ENCODE data around the gene MAP2K4. TPM values are rescaled to one million over a fixed set of nuclear protein-coding genes. Genes with fewer than 3 reads are reported as not detected.

Gene MAP2K4
- total RNA-seq, 2 donors from 2014 or later: 16.7 to 38.7 TPM

DNA sequence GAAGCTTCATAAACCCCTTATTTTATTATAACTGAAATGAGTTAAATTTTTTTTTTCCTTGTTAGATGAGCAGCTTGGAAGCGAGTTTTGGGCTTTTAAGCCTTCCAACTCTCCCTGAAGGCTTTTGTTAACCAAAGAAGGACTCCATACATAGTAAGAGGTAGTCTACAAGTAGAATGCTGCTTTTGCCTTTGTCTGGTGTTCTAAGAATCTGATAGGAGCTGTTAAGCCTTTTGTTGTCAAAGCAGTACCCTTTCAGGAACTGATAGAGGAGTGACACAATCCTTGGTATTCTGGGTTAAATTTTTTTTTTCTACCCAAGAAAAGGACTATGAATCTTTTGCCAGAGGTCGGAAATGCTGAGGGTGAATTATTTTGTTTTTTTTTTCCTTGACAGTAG lies 26.1 kb downstream of the MAP2K4 start:
- Histone ChIP-seq H3K4me3 (no peak overlapping the region), H3K27me3 (replicated peaks; ENCODE audit: insufficient read depth) (no peaks in the 10 kb centered on the region), H3K27ac (no peak overlapping the region), H3K4me1 (ENCODE audit: control insufficient read depth in 1 of 2, low read depth in 2 of 2) (peaks cover 10 to 36% of the 10 kb centered on the region in 2 donors), H3K36me3 (no peaks in the 10 kb centered on the region), H3K9me3 (no peaks in the 10 kb centered on the region)
- ATAC-seq (ENCODE audit: insufficient number of reproducible peaks, low FRiP score, low read depth): no peak
- DNase-seq (ENCODE audit: low spot score): no peak
- TF ChIP-seq, protein P1, sequence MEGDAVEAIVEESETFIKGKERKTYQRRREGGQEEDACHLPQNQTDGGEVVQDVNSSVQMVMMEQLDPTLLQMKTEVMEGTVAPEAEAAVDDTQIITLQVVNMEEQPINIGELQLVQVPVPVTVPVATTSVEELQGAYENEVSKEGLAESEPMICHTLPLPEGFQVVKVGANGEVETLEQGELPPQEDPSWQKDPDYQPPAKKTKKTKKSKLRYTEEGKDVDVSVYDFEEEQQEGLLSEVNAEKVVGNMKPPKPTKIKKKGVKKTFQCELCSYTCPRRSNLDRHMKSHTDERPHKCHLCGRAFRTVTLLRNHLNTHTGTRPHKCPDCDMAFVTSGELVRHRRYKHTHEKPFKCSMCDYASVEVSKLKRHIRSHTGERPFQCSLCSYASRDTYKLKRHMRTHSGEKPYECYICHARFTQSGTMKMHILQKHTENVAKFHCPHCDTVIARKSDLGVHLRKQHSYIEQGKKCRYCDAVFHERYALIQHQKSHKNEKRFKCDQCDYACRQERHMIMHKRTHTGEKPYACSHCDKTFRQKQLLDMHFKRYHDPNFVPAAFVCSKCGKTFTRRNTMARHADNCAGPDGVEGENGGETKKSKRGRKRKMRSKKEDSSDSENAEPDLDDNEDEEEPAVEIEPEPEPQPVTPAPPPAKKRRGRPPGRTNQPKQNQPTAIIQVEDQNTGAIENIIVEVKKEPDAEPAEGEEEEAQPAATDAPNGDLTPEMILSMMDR (IDR thresholded peaks at IDR 0.05): no peak

DNA sequence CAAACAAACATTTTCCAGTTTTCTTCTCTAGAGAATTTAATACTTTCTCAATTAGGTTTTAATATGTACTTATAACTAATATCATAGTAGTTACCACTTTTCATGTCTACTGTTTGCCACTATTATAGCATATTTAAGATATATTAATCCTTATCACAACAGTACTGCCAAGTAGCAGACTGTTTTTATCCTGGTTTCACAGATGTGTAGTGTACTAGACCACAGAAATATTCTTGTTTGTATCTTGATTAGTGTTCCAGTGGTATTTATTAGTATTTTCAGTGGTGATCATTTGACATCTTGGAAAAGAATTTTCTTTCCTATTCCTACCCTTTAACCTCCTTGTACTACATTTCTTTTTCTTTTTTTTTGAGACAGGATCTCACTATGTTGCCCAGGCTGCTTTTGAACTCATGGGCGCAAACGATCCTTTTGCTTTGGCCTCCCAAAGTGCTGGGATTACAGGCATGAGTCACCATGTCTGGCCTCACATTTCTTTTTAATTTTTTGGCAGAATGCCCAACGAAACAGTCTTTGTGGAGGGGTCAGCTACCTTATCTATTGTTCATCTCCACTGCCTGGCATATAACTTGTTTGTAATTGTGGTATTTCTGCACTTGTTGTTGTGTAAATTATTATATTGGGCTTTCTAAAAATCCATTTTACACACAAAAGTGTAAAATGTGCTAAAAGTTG lies 27.2 kb downstream of the MAP2K4 start:
- Histone ChIP-seq H3K36me3 (no peaks in the 10 kb centered on the region), H3K27me3 (replicated peaks; ENCODE audit: insufficient read depth) (no peaks in the 10 kb centered on the region), H3K4me1 (ENCODE audit: control insufficient read depth in 1 of 2, low read depth in 2 of 2) (peaks cover 10 to 39% of the 10 kb centered on the region in 2 donors), H3K4me3 (no peak overlapping the region), H3K27ac (no peak overlapping the region), H3K9me3 (no peaks in the 10 kb centered on the region)
- DNase-seq (ENCODE audit: low spot score) (no peak), ATAC-seq (ENCODE audit: insufficient number of reproducible peaks, low FRiP score, low read depth) (no peak)
- TF ChIP-seq, protein P1 (IDR thresholded peaks at IDR 0.05): no peak

DNA sequence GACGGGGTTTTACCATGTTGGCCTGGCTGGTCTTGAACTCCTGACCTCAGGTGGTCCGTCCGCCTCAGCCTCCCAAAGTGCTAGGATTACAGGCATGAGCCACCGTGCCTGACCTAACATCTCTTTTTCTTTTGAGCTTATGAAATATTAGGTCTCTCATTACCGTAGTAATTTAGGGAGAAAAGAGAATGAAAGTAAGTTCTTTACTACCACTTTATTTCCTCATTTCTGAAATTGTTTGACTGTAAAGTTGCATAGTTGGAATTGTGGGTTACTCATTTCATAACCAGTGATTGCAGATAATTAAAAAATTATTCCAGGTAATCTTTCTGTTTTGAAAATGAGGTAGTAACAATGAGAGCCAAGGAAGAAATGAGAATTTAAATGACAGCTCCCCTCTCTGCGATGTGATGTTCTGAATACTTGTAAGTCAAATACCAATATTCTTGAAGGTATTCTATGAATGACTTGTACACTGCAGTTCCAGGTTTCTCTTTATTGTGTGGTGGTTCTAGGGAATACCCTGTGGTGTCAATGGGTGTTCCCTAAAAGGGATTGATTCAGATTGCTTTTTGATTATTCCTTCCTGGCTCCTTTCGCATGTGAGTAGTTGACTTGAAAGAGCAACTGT lies 28.3 kb downstream of the MAP2K4 start:
- TF ChIP-seq, protein P1 (IDR thresholded peaks at IDR 0.05): no peak
- Histone ChIP-seq H3K4me1 (ENCODE audit: control insufficient read depth in 1 of 2, low read depth in 2 of 2) (peaks cover 10 to 48% of the 10 kb centered on the region in 2 donors), H3K27ac (no peak overlapping the region)

DNA sequence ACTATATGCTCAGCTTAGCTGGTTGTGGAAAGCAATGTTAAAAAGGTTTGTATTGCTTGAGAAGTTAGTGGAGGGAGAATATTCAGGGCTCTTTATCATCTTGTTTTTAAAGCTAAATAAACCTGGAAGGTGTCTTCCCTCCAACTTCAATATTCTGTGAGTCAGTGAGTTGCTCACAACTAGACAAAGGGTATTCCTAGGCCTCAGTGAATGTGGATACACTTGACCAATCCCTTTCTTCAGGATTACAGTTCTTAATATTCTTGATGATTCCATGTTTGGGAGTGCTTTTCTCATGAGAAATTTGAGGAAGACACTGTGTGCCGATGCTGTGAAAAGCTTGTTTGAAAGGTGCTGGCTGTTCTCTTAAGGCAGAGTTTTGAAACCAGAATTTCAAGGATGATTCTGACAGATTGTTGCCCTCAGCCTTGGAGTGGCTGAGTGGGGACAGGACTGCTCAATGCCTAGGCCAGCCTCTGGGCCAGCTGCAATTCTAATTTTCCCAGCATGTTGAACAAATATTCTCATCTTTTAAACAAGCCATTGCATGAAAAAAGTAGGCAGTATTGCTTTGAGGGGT lies 30.1 kb downstream of the MAP2K4 start:
- no peak overlapping the region for H3K27ac ChIP-seq
- DNase-seq (ENCODE audit: low spot score) (no peak), ATAC-seq (ENCODE audit: insufficient number of reproducible peaks, low FRiP score, low read depth) (no peak)
- H3K9me3 ChIP-seq: no peaks in the 10 kb centered on the region
- H3K4me1 ChIP-seq (ENCODE audit: control insufficient read depth in 1 of 2, low read depth in 2 of 2): peaks cover 10 to 41% of the 10 kb centered on the region in 2 donors
- no peaks in the 10 kb centered on the region for H3K36me3 ChIP-seq
- H3K4me3 ChIP-seq: no peak overlapping the region
- TF ChIP-seq, protein P1 (IDR thresholded peaks at IDR 0.05): no peak
- no peaks in the 10 kb centered on the region for H3K27me3 ChIP-seq (replicated peaks; ENCODE audit: insufficient read depth)

More for the DNA sequence above, 28.3 kb downstream of the MAP2K4 start:
- Histone ChIP-seq H3K4me3 (no peak overlapping the region), H3K27me3 (replicated peaks; ENCODE audit: insufficient read depth) (no peaks in the 10 kb centered on the region), H3K9me3 (no peaks in the 10 kb centered on the region), H3K36me3 (no peaks in the 10 kb centered on the region)
- no peak for ATAC-seq (ENCODE audit: insufficient number of reproducible peaks, low FRiP score, low read depth)
- DNase-seq (ENCODE audit: low spot score): no peak

DNA sequence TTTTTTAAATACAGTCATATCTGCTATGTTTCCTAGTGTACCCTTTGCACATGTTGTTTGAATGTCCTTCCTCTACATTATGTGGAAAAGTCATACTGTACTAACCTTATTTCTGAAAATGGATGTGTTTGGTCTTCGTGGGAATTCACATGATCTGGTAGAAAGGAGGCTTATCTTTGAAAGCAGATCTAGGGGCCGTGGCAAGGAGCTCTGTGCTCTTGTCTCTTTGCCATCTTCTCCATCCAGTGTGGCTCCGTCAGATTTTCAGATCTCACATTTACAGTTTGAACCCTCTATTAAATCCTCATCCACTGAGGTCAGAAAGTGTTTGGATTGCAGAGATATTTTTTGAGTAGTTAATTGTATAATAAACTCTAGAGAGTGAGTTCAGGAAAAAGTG lies 32.9 kb downstream of the MAP2K4 start:
- no peak overlapping the region for H3K27ac ChIP-seq
- no peaks in the 10 kb centered on the region for H3K36me3 ChIP-seq
- TF ChIP-seq, protein P1 (IDR thresholded peaks at IDR 0.05): no peak
- no peak overlapping the region for H3K4me3 ChIP-seq
- no peaks in the 10 kb centered on the region for H3K9me3 ChIP-seq
- DNase-seq (ENCODE audit: low spot score) (no peak), ATAC-seq (ENCODE audit: insufficient number of reproducible peaks, low FRiP score, low read depth) (no peak)
- no peaks in the 10 kb centered on the region for H3K27me3 ChIP-seq (replicated peaks; ENCODE audit: insufficient read depth)
- H3K4me1 ChIP-seq (ENCODE audit: control insufficient read depth in 1 of 2, low read depth in 2 of 2): peaks cover 23 to 35% of the 10 kb centered on the region in 2 donors
